K562 (cell line): Measurements from ENCODE around the gene DKK3.

ENCODE experiments used
- ATF7 ChIP-seq: fragments of 450-650 bp; IDR thresholded peaks from 2 replicates; pipeline ENCODE4 v1.7.1; 2014; ENCODE audit warnings: mild to moderate bottlenecking, moderate library complexity
- EGR1 ChIP-seq: fragments of 450-650 bp; conservative IDR thresholded peaks from 2 replicates; pipeline ENCODE4 v1.6.1; 2017; ENCODE audit warnings: mild to moderate bottlenecking
- EP300 ChIP-seq: IDR thresholded peaks from 2 replicates; pipeline ENCODE4 v1.6.1; 2012; ENCODE audit warnings: low read length, improper control_type of control experiment
- MTA3 ChIP-seq: fragments of 450-650 bp; formaldehyde crosslinking; IDR thresholded peaks from 2 replicates; pipeline ENCODE4 v1.6.1; 2017; ENCODE audit warnings: mild to moderate bottlenecking, borderline replicate concordance
- ZNF274 ChIP-seq: IDR thresholded peaks from 2 replicates; pipeline ENCODE4 v1.6.1; 2011; ENCODE audit warnings: low read depth, mild to moderate bottlenecking, low read length, moderate library complexity, borderline replicate concordance
- ZNF764 ChIP-seq: fragments of 250-450 bp; sonication (Bioruptor Pico); IDR thresholded peaks from 2 replicates; pipeline ENCODE4 v1.4.0; 2020; ENCODE audit warnings: low read depth, mild to moderate bottlenecking, moderate library complexity
- TF ChIP-seq, protein P1 (sequence below), 3 experiments: IDR thresholded peaks in 2 of 3; conservative IDR thresholded peaks in 1 of 3; 2 replicates each; pipeline ENCODE4 v1.5.1; 2011 to 2012; ENCODE audit warnings: low read length in 3 of 3, mild to moderate bottlenecking in 3 of 3, control low read depth in 2 of 3, improper control_type of control experiment in 1 of 3, inconsistent platforms in 1 of 3, low read depth in 1 of 3, mixed read lengths in 1 of 3, moderate library complexity in 1 of 3; ENCODE audit not compliant: insufficient read depth in 2 of 3
- TF ChIP-seq, protein P2 (sequence below): sonication (generic); formaldehyde crosslinking; IDR thresholded peaks from 2 replicates; pipeline ENCODE4 v1.5.0; 2020; ENCODE audit warnings: missing genetic modification reagents

GRCh38 chr11:11980841-11981308, 27.6 kb downstream of the DKK3 start:
- TF ChIP-seq EGR1 (no peak), MTA3 (no peak), ZNF764 (no peak), EP300 (no peak), ATF7 (no peak), ZNF274 (no peak)
- TF ChIP-seq, protein P1, sequence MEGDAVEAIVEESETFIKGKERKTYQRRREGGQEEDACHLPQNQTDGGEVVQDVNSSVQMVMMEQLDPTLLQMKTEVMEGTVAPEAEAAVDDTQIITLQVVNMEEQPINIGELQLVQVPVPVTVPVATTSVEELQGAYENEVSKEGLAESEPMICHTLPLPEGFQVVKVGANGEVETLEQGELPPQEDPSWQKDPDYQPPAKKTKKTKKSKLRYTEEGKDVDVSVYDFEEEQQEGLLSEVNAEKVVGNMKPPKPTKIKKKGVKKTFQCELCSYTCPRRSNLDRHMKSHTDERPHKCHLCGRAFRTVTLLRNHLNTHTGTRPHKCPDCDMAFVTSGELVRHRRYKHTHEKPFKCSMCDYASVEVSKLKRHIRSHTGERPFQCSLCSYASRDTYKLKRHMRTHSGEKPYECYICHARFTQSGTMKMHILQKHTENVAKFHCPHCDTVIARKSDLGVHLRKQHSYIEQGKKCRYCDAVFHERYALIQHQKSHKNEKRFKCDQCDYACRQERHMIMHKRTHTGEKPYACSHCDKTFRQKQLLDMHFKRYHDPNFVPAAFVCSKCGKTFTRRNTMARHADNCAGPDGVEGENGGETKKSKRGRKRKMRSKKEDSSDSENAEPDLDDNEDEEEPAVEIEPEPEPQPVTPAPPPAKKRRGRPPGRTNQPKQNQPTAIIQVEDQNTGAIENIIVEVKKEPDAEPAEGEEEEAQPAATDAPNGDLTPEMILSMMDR (IDR thresholded peaks at IDR 0.05 in 2 of 3, conservative IDR thresholded peaks at IDR 0.05 in 1 of 3; ENCODE audit: insufficient read depth in 2 of 3, low read depth in 1 of 3, low read length in 3 of 3): no peak
- TF ChIP-seq, protein P2, sequence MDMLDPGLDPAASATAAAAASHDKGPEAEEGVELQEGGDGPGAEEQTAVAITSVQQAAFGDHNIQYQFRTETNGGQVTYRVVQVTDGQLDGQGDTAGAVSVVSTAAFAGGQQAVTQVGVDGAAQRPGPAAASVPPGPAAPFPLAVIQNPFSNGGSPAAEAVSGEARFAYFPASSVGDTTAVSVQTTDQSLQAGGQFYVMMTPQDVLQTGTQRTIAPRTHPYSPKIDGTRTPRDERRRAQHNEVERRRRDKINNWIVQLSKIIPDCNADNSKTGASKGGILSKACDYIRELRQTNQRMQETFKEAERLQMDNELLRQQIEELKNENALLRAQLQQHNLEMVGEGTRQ (CRISPR knock-in tag): no peak
